Measurements from ENCODE around the gene MLYCD. TPM values are rescaled to one million over a fixed set of nuclear protein-coding genes. Genes with fewer than 3 reads are reported as not detected.

Gene MLYCD
- total RNA-seq, 1 donor from 2014 or later, result 5.6 TPM

GRCh38 chr16:83899272-83899897 lies 470 bp downstream of the MLYCD start:
- intact Hi-C loops (cut with micrococcal nuclease), result loop anchor here (1.0 to 5.0 kb wide), 9 partner anchors 54 to 1113 kb away; partner anchors contain the start of genes HSBP1, MBTPS1, OSGIN1 and TAF1C

GRCh38 chr16:83899978-83900377 lies 1.1 kb downstream of the MLYCD start:
- intact Hi-C loops (cut with micrococcal nuclease), result loop anchor here (1.0 to 5.0 kb wide), 9 partner anchors 53 to 1112 kb away; partner anchors contain the start of genes HSBP1, MBTPS1, OSGIN1 and TAF1C

- intact Hi-C loops (cut with micrococcal nuclease), result no loop called here
These were observed 1.7 kb downstream of the MLYCD start for GRCh38 chr16:83900571-83900970.

- intact Hi-C loops (cut with micrococcal nuclease), result no loop called here
These were observed 2.2 kb downstream of the MLYCD start for GRCh38 chr16:83901101-83901500.

- intact Hi-C loops (cut with micrococcal nuclease), result no loop called here
These were observed 4.8 kb downstream of the MLYCD start for GRCh38 chr16:83903751-83904150.

GRCh38 chr16:83906683-83907082 lies 7.8 kb downstream of the MLYCD start:
- intact Hi-C loops (cut with micrococcal nuclease), result no loop called here

GRCh38 chr16:83907111-83907510 lies 8.2 kb downstream of the MLYCD start:
- intact Hi-C loops (cut with micrococcal nuclease), result no loop called here

- intact Hi-C loops (cut with micrococcal nuclease), result no loop called here
These were observed 8.8 kb downstream of the MLYCD start for GRCh38 chr16:83907631-83908250.

GRCh38 chr16:83908798-83909197 lies 9.9 kb downstream of the MLYCD start:
- intact Hi-C loops (cut with micrococcal nuclease), result no loop called here

- intact Hi-C loops (cut with micrococcal nuclease), result no loop called here
These were observed 12.4 kb downstream of the MLYCD start for GRCh38 chr16:83911290-83911689.

GRCh38 chr16:83912519-83913244 lies 13.8 kb downstream of the MLYCD start:
- intact Hi-C loops (cut with micrococcal nuclease), result no loop called here

- intact Hi-C loops (cut with micrococcal nuclease), result no loop called here
These were observed 14.3 kb downstream of the MLYCD start for GRCh38 chr16:83913245-83913633.

- intact Hi-C loops (cut with micrococcal nuclease), result no loop called here
These were observed 15.3 kb downstream of the MLYCD start for GRCh38 chr16:83914091-83914710.

GRCh38 chr16:83915081-83915480 lies 16.2 kb downstream of the MLYCD start:
- intact Hi-C loops (cut with micrococcal nuclease), result no loop called here

GRCh38 chr16:83915491-83915890 lies 16.6 kb downstream of the MLYCD start:
- intact Hi-C loops (cut with micrococcal nuclease), result no loop called here

- intact Hi-C loops (cut with micrococcal nuclease), result no loop called here
These were observed 18.5 kb downstream of the MLYCD start for GRCh38 chr16:83917152-83918120.

GRCh38 chr16:83920894-83921491 lies 22.1 kb downstream of the MLYCD start:
- intact Hi-C loops (cut with micrococcal nuclease), result no loop called here

- intact Hi-C loops (cut with micrococcal nuclease), result no loop called here
These were observed 24.9 kb downstream of the MLYCD start for GRCh38 chr16:83923581-83924365.

GRCh38 chr16:83924686-83925085 lies 25.8 kb downstream of the MLYCD start:
- intact Hi-C loops (cut with micrococcal nuclease), result no loop called here
